HG02870 (cell line): Measurements from ENCODE around the gene LEKR1.
A peak's percentile ranks its signal among the peaks of the same experiment; 100 is the strongest.
"Not testable (repeated sequence)": the region's sequence is repeated elsewhere in the genome, so short reads cannot be mapped to it uniquely, and the experiment has no call there.

Experiments used
- ATAC-seq: cut with Tn5 transposase; IDR thresholded peaks from one replicate; pipeline ENCODE4 v1.9.1; 2021; ENCODE audit warnings: mild to moderate bottlenecking, moderate library complexity; ENCODE audit not compliant: unreplicated experiment

Gene LEKR1

GRCh38 chr3:156834435-156834834 lies 8.3 kb downstream of the LEKR1 start:
- no peak for ATAC-seq

- ATAC-seq = no peak
These were observed 8.9 kb downstream of the LEKR1 start for GRCh38 chr3:156834962-156835535.

- no peak for ATAC-seq
These were observed 10.5 kb downstream of the LEKR1 start for GRCh38 chr3:156836701-156837100.

- no peak for ATAC-seq
These were observed 11.0 kb downstream of the LEKR1 start for GRCh38 chr3:156837115-156837514.

GRCh38 chr3:156838035-156838434 lies 11.9 kb downstream of the LEKR1 start:
- ATAC-seq = no peak

- no peak for ATAC-seq
These were observed 14.9 kb downstream of the LEKR1 start for GRCh38 chr3:156840826-156841689.

GRCh38 chr3:156843071-156843808 lies 17.1 kb downstream of the LEKR1 start:
- ATAC-seq = no peak

GRCh38 chr3:156847752-156848448 lies 21.7 kb downstream of the LEKR1 start:
- no peak for ATAC-seq

- no peak for ATAC-seq
These were observed 33.4 kb downstream of the LEKR1 start for GRCh38 chr3:156859578-156859977.

- ATAC-seq = no peak
These were observed 34.7 kb downstream of the LEKR1 start for GRCh38 chr3:156860873-156861272.

GRCh38 chr3:156862338-156862737 lies 36.2 kb downstream of the LEKR1 start:
- no peak for ATAC-seq

- no peak for ATAC-seq
These were observed 39.6 kb downstream of the LEKR1 start for GRCh38 chr3:156865732-156866131.

GRCh38 chr3:156867174-156867573 lies 41.0 kb downstream of the LEKR1 start:
- ATAC-seq = peak; percentile 63

- ATAC-seq = no peak
These were observed 41.8 kb downstream of the LEKR1 start for GRCh38 chr3:156867920-156868319.

- no peak for ATAC-seq
These were observed 47.8 kb downstream of the LEKR1 start for GRCh38 chr3:156873906-156874305.

- ATAC-seq = not testable (repeated sequence)
These were observed 53.3 kb downstream of the LEKR1 start for GRCh38 chr3:156879491-156879890.

GRCh38 chr3:156885761-156886160 lies 59.6 kb downstream of the LEKR1 start:
- ATAC-seq = no peak

GRCh38 chr3:156888176-156888575 lies 62.0 kb downstream of the LEKR1 start:
- no peak for ATAC-seq

GRCh38 chr3:156888576-156888975 lies 62.4 kb downstream of the LEKR1 start:
- no peak for ATAC-seq

GRCh38 chr3:156892701-156893100 lies 66.5 kb downstream of the LEKR1 start:
- ATAC-seq = no peak

GRCh38 chr3:156895374-156895773 lies 69.2 kb downstream of the LEKR1 start:
- not testable (repeated sequence) for ATAC-seq
